Fibroblast of villous mesenchyme (primary cell): ENCODE results near the gene SLC4A8. TPM values are rescaled to one million over a fixed set of nuclear protein-coding genes. Genes with fewer than 3 reads are reported as not detected.
"Not testable (repeated sequence)": the region's sequence is repeated elsewhere in the genome, so short reads cannot be mapped to it uniquely, and the experiment has no call there.

Experiments
- DNase-seq: peaks from one replicate; pipeline ENCODE4 v3.0.0-alpha.2; 2010; ENCODE audit warnings: low read depth
- H3K4me3 ChIP-seq: 2 replicates; pipeline ENCODE4 v1.5.1; 2011; ENCODE audit warnings: low read depth, mild to moderate bottlenecking, low read length
- total RNA-seq: library from RNA; depleted of rRNA; stranded (reverse); fragments of >200 nt; gene quantifications from 2 replicates; pipeline ENCODE4 v1.2.3, GENCODE V29; 2012
- TF ChIP-seq, protein P1 (sequence below): IDR thresholded peaks from 2 replicates; pipeline ENCODE4 v1.5.1; 2012; ENCODE audit warnings: low read depth, mild to moderate bottlenecking, low read length; ENCODE audit not compliant: insufficient read depth

The SLC4A8 gene
- total RNA-seq, 1 donor: 6.9 TPM

DNA sequence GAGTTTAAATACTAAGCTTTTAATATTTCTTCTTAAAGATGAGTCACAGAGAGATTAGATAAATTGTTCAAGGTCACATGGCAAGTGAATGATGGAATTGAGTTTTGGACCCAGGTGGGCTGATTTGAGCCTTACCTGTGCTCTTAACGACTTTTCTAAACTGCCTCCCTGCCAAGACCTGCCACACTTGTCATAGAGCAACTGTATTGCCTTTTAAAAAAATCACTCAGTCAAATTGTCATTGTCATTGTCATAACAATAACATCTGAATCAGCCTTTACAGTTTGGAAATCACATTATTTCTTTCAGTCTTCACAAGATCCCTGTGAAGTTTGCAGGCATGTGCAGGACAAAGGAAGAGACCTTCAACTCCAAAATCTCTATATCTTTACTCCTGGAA, 25.7 kb downstream of the SLC4A8 start:
- no peak overlapping the region for H3K4me3 ChIP-seq
- TF ChIP-seq, protein P1, sequence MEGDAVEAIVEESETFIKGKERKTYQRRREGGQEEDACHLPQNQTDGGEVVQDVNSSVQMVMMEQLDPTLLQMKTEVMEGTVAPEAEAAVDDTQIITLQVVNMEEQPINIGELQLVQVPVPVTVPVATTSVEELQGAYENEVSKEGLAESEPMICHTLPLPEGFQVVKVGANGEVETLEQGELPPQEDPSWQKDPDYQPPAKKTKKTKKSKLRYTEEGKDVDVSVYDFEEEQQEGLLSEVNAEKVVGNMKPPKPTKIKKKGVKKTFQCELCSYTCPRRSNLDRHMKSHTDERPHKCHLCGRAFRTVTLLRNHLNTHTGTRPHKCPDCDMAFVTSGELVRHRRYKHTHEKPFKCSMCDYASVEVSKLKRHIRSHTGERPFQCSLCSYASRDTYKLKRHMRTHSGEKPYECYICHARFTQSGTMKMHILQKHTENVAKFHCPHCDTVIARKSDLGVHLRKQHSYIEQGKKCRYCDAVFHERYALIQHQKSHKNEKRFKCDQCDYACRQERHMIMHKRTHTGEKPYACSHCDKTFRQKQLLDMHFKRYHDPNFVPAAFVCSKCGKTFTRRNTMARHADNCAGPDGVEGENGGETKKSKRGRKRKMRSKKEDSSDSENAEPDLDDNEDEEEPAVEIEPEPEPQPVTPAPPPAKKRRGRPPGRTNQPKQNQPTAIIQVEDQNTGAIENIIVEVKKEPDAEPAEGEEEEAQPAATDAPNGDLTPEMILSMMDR: no peak
- DNase-seq: peak; percentile 2

DNA sequence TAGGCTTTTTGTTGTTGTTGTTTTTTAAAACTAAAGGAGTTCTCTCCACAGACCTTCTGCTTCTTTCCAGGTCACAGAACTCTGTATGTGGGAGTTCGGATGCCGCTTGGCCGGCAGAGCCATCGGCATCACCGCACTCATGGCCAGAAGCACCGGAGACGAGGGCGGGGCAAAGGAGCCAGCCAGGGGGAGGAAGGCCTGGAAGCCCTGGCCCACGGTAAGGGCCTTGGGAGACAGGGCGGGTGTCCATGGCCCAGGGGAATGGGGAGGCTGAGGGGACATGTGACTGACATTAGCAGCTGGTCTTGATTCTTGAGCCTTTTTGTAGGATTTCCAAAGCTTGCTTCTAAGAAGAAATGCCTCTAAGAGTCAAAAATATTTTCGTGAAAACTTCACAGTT, 26.2 kb downstream of the SLC4A8 start:
- TF ChIP-seq, protein P1: no peak
- DNase-seq: peak; percentile 44
- no peak overlapping the region for H3K4me3 ChIP-seq

DNA sequence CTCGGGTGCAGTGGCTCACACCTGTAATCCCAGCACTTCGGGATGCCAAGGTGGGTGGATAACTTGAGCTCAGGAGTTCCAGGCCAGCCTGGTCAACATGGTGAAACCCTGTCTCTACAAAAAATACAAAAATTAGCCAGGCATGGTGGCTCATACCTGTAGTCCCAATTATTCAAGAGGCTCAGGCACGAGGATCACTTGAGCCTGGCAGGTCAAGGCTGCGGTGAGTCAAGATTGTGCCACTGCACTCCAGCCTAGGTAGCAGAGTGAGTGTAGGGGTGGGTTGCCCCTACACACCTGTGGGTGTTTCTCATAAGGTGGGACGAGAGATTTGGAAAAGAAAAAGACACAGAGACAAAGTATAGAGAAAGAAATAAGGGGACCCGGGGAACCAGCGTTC, 29.4 kb downstream of the SLC4A8 start:
- not testable (repeated sequence) for DNase-seq

DNA sequence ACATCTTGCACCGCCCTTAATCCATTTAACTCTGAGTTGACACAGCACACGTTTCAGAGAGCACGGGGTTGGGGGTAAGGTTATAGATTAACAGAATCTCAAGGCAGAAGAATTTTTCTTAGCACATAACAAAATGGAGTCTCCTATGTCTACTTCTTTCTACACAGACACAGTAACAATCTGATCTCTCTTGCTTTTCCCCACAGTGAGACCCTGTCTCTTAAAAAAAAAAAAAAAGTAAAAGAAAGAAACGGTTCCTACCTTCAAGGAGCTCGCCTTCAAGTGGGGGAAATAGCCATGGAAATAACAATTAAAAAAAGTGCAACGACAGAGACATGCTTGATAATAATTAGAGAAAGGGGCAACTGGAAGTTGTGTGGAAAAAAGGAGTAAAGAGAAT, 30.4 kb downstream of the SLC4A8 start:
- H3K4me3 ChIP-seq, DNase-seq: not testable (repeated sequence)

More for the DNA sequence above, 29.4 kb downstream of the SLC4A8 start:
- H3K4me3 ChIP-seq: not testable (repeated sequence)

DNA sequence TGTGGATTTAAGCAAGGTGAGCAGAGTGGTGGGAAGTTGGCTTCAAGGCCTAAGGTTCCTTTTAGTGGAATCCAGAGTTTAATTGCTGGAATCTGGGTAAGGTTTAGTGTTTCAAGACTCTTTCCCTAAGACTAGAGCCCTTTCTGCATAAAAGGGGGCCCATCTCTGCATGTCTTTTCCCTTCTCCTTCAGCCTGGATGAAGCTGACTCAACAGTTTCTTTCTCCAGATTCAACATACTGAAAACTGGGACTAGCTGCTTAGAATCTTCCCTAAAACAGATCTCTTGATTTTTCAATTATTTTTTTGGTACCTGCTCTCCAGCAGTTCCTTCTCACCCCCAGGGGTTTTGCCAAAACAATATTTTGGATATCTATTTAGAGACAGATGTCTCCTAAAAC, 34.0 kb downstream of the SLC4A8 start:
- TF ChIP-seq, protein P1: no peak
- no peak for DNase-seq
- H3K4me3 ChIP-seq: no peak overlapping the region

DNA sequence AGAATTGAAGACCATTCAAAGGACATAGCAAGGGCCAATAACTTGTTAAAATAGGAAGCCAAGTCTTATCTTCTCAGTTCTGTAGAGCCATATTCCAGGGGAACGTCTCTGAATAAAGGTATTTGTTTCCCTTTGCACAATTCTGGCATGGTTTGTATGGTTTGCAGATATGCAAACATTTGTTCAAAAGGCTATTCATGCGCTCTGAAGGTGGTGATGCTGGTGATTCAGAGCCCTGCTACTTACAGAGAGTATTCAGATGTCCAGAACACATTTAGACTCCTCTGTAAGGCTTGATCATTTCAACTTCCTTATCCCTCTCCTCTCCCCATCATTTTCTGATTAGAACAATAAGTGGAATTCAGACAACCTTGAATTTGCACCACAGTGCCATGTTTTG, 35.9 kb downstream of the SLC4A8 start:
- no peak overlapping the region for H3K4me3 ChIP-seq
- DNase-seq: no peak
- TF ChIP-seq, protein P1: no peak

DNA sequence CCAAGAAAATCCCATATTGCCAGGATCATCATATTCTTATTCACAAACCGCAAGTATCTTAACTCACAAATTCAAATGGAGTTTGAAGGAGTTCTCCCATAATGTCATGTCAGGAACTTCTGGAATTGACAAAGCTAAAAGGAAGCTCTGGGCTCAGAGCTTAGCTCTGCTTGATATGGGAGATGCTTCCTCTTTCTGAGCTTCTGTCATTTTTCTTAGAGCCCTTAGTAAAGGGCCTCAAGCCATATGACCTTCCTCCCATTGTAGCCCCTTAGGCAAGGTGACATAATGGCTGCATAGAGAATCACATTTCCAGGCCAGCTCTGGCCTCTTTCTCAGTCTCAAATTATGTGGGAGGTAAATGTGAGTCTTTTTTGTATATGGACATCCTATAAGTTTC, 40.9 kb downstream of the SLC4A8 start:
- TF ChIP-seq, protein P1: no peak
- DNase-seq: no peak
- H3K4me3 ChIP-seq: no peak overlapping the region

DNA sequence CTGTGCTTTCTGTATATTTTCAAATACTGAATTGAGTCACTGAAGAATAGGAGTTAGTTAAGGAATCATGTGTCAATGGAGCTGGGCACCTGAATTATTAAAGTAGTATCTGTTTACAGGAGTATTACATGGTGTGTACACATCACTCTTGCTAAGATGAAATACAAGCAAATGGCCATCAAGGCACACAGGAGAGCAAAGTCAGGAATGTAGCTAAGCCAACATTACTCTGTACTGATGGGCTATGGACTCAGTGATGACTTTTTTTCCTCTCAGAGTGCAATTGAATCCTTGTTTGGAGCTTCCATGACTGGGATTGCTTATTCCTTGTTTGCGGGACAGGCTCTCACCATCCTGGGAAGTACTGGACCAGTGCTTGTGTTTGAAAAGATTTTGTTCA, 45.5 kb downstream of the SLC4A8 start:
- no peak overlapping the region for H3K4me3 ChIP-seq
- no peak for DNase-seq
- TF ChIP-seq, protein P1: no peak
